Astrocyte of the hippocampus (primary cell): Measurements from ENCODE around the gene PPFIA1.

Source experiments
- DNase-seq: peaks from one replicate; pipeline ENCODE4 v3.0.0; 2011; ENCODE audit warnings: low read depth, low spot score

Gene PPFIA1

GRCh38 chr11:70431611-70432010, 161.1 kb downstream of the PPFIA1 start:
- no peak for DNase-seq

GRCh38 chr11:70432065-70432464, 161.6 kb downstream of the PPFIA1 start:
- DNase-seq, result no peak

GRCh38 chr11:70432580-70432979, 162.1 kb downstream of the PPFIA1 start:
- DNase-seq, result no peak

- DNase-seq, result no peak
Measured at GRCh38 chr11:70433038-70433437, 162.5 kb downstream of the PPFIA1 start.

- DNase-seq, result no peak
Measured at GRCh38 chr11:70433526-70433925, 163.0 kb downstream of the PPFIA1 start.
